Measurements from ENCODE around the gene BMERB1.

- TF ChIP-seq CTCF (optimal IDR thresholded peaks at IDR 0.05 in 1 of 3, IDR thresholded peaks at IDR 0.05 in 1 of 3, conservative IDR thresholded peaks at IDR 0.05 in 1 of 3; ENCODE audit: extremely low read depth in 1 of 3, insufficient read depth in 2 of 3, low read length in 3 of 3) (no peak), EZH2 (IDR thresholded peaks at IDR 0.05; ENCODE audit: low read length) (no peak)
These were observed 160.4 kb downstream of the BMERB1 start for GRCh38 chr16:15594711-15595320.

All from keratinocyte (primary cell).